Testis (tissue), 3 donors: ENCODE results near the gene ZNF281. TPM values are rescaled to one million over a fixed set of nuclear protein-coding genes. Genes with fewer than 3 reads are reported as not detected.

Source experiments
- DNase-seq: peaks from one replicate; pipeline ENCODE4 v3.0.0-alpha.2; 2019
- H3K27ac ChIP-seq, 2 donors: fragments of 200-600 bp; sonication (generic); one replicate each; pipeline ENCODE4 v1.5.1; 2019
- H3K27me3 ChIP-seq: fragments of 200-600 bp; sonication (generic); one replicate; pipeline ENCODE4 v1.5.1; 2019
- H3K36me3 ChIP-seq: fragments of 200-600 bp; sonication (generic); one replicate; pipeline ENCODE4 v1.5.1; 2017; ENCODE audit warnings: low read depth; ENCODE audit errors: missing control alignments
- H3K4me1 ChIP-seq: fragments of 200-600 bp; sonication (generic); one replicate; pipeline ENCODE4 v1.5.1; 2019
- H3K4me3 ChIP-seq, 2 donors: fragments of 200-600 bp; sonication (generic); one replicate each; pipeline ENCODE4 v1.5.1; 2017 to 2019
- H3K9me3 ChIP-seq: fragments of 200-600 bp; sonication (generic); one replicate; pipeline ENCODE4 v1.5.1; 2017
- POLR2A ChIP-seq: fragments of 450-650 bp; IDR thresholded peaks from one replicate; pipeline ENCODE4 v1.6.1; 2017; ENCODE audit warnings: antibody characterized with exemption, mild to moderate bottlenecking, moderate library complexity
- WGBS, 2 donors: methylation state at CpG; one replicate each; pipeline ENCODE4 v1.1.5; 2018; 5-methylcytosine and 5-hydroxymethylcytosine counted together
- intact Hi-C: fragments of 100-400 bp; cut with DNase I; formaldehyde crosslinking; loops from one replicate; pipeline ENCODE4 v1.15.1; 2023; ENCODE audit warnings: low total_unique reads
- polyA plus RNA-seq: library from polyadenylated mRNA; stranded (reverse); fragments of 350-450 nt; fragmentation: Illumina TruSeq; extraction: RNeasy Lipid Tissue Mini Kit (QIAGEN cat#74804); gene quantifications from one replicate; pipeline ENCODE4 v1.2.3, GENCODE V29; 2014; ENCODE audit warnings: low read depth, low replicate concordance; ENCODE audit not compliant: insufficient read depth
- total RNA-seq, 2 donors: library from RNA; depleted of rRNA; stranded (reverse); fragments of >200 nt; gene quantifications; one replicate each; pipeline ENCODE4 v1.2.3, GENCODE V29; 2016
- TF ChIP-seq, protein P1 (sequence below), 3 experiments: fragments of 450-650 bp in 2 of 3; fragments of 200-600 bp in 1 of 3; sonication (generic) in 1 of 3; IDR thresholded peaks; one replicate each; pipeline ENCODE4 v1.5.1; 2016 to 2019; ENCODE audit warnings: antibody characterized with exemption in 3 of 3, mild to moderate bottlenecking in 2 of 3, moderate library complexity in 1 of 3

The ZNF281 gene
- total and polyA plus RNA-seq, 3 donors from 2014 or later, result 17.5 to 21.7 (median 18.0) TPM

DNA sequence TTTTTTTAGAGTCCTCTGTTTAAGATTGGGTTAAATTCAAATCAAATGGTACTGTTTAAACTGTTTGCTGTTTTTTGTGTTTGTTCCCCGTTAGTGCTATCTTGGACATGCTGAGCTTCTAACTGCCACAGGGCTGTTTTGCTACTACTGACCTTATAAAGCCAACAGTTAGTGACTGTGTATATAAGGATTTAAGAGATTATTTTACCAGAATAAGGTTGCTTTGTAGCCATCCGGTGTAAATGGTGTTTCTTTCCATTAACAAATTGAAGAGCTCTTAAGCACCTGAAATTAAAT is 37.0 kb downstream of the ZNF281 start:
- WGBS, 2 donors, result 42 to 49% methylated on average over 2 of the region's 2 CpGs

DNA sequence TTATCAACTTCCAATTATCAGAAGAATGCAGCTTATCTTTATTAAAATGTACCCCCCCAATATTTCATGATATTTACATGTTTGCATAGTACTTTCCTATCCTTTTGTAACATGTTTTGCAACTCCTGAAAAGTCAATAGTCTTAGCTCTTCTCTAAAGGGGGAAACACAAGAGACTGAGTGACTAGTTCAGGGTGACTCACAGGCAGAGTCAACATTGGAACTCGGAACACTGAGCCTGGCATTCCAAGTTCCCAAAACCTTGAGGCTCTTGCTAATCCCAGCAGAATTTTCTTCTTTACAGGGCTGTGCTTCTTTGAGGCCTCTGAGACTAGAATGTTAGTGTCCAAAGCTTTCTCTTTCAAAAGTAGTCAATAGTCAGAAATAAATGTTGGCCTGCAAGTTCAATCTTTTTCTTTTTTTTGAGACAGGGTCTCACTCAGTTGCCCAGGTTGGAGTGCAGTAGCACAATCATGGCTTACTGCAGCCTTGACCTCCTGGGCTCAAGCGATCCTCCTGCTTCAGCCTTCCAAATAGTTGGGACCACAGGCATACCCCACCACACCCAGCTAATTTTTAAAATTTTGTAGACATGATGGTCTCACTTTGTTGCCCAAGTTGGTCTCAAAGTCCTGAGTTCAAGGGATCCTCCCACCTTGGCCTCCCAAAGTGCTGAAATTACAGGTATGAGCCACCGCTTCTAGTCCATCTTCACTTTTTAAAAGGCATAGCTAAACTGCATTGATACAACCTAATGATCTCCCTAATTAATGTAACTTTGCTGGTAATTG is 37.5 kb downstream of the ZNF281 start:
- intact Hi-C loops, result no loop called here
- no peaks in the 10 kb centered on the region for H3K36me3 ChIP-seq
- H3K4me1 ChIP-seq, result no peaks in the 10 kb centered on the region
- no peaks in the 10 kb centered on the region for H3K27me3 ChIP-seq
- WGBS, 2 donors, result 91 to 94% methylated on average over 3 of the region's 3 CpGs
- H3K27ac ChIP-seq, result no peak overlapping the region
- DNase-seq, result no peak
- H3K9me3 ChIP-seq, result no peaks in the 10 kb centered on the region
- TF ChIP-seq, protein P1, sequence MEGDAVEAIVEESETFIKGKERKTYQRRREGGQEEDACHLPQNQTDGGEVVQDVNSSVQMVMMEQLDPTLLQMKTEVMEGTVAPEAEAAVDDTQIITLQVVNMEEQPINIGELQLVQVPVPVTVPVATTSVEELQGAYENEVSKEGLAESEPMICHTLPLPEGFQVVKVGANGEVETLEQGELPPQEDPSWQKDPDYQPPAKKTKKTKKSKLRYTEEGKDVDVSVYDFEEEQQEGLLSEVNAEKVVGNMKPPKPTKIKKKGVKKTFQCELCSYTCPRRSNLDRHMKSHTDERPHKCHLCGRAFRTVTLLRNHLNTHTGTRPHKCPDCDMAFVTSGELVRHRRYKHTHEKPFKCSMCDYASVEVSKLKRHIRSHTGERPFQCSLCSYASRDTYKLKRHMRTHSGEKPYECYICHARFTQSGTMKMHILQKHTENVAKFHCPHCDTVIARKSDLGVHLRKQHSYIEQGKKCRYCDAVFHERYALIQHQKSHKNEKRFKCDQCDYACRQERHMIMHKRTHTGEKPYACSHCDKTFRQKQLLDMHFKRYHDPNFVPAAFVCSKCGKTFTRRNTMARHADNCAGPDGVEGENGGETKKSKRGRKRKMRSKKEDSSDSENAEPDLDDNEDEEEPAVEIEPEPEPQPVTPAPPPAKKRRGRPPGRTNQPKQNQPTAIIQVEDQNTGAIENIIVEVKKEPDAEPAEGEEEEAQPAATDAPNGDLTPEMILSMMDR (IDR thresholded peaks at IDR 0.05), result no peak
- TF ChIP-seq POLR2A, result no peak
- H3K4me3 ChIP-seq, result no peak overlapping the region

More for the DNA sequence above, 37.0 kb downstream of the ZNF281 start:
- no peak overlapping the region for H3K4me3 ChIP-seq
- intact Hi-C loops, result no loop called here
- no peak for TF ChIP-seq POLR2A
- TF ChIP-seq, protein P1 (IDR thresholded peaks at IDR 0.05), result no peak
- no peaks in the 10 kb centered on the region for H3K27me3 ChIP-seq
- H3K9me3 ChIP-seq, result no peaks in the 10 kb centered on the region
- H3K4me1 ChIP-seq, result no peaks in the 10 kb centered on the region
- no peaks in the 10 kb centered on the region for H3K36me3 ChIP-seq
- DNase-seq, result no peak
- no peak overlapping the region for H3K27ac ChIP-seq

DNA sequence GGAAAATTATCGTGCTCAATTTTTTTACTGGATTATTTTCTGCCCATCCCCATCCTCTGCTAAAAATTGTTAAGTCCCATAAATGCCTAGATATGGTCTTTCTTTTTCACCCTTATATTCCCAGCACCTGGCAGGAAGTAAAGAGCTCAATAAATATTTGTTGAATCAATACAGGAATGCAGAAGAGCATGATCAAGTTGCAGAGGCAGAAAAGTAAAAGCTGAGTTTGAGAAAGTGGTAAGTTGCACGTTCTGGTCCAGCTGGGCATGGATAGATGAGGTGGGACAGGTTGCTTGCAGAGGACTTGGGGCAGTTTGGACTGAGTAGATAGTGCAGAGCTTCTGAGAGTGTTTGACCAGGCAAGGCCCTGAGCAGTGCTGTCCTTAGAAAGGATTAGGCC is 40.1 kb downstream of the ZNF281 start:
- H3K4me1 ChIP-seq, result no peaks in the 10 kb centered on the region
- H3K27ac ChIP-seq, result no peak overlapping the region
- H3K36me3 ChIP-seq, result no peaks in the 10 kb centered on the region
- no peaks in the 10 kb centered on the region for H3K9me3 ChIP-seq
- 79 to 89% methylated on average over 2 of the region's 2 CpGs for WGBS, 2 donors
- intact Hi-C loops, result no loop called here
- no peak for TF ChIP-seq POLR2A
- TF ChIP-seq, protein P1 (IDR thresholded peaks at IDR 0.05), result no peak
- H3K4me3 ChIP-seq, result no peak overlapping the region
- no peak for DNase-seq
- no peaks in the 10 kb centered on the region for H3K27me3 ChIP-seq

DNA sequence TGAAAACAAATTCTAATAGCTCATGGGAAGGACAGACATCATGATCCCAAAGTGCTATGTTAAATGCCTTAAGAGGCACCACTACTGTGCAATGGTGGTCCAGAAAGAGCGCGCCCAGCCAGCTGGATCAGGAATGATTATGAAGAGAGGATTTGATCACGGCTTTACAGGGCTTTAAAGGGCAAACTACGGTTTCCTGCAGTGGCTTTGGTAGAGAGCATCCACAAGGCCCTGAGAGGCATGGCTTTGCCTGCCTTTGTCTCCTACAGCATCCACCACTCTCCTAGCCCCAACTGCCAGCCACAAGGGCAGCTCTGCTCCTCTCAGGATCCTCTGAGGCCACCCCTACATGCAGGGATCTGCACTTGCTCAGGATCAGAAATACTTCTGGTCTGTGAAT is 40.7 kb downstream of the ZNF281 start:
- H3K27me3 ChIP-seq, result no peaks in the 10 kb centered on the region
- no peaks in the 10 kb centered on the region for H3K4me1 ChIP-seq
- no peaks in the 10 kb centered on the region for H3K36me3 ChIP-seq
- no peak for TF ChIP-seq POLR2A
- TF ChIP-seq, protein P1 (IDR thresholded peaks at IDR 0.05), result no peak
- H3K27ac ChIP-seq, result no peak overlapping the region
- WGBS, 2 donors, result 93 to 94% methylated on average over 4 of the region's 4 CpGs
- DNase-seq, result no peak
- H3K4me3 ChIP-seq, result no peak overlapping the region
- intact Hi-C loops, result no loop called here
- H3K9me3 ChIP-seq, result no peaks in the 10 kb centered on the region

DNA sequence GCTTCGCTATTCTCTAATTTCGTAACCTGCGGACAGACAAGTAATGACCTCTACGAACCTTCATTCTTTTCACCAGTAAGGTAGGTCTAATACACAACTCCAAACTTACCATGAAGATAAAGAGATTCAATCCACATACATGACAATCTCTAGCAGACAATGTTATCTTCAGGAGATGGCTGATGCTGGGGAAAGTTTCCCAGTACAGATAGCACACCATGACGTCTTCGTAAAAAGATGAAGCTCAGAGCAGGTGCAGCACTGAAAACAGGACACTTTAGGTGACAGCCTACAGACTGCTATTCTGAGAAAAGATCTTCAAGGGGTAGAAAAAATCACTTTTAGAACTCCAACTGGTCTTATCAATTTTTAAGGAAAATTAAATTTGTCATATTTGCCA is 41.3 kb downstream of the ZNF281 start:
- Histone ChIP-seq H3K27me3 (no peaks in the 10 kb centered on the region), H3K4me3 (no peak overlapping the region), H3K36me3 (no peaks in the 10 kb centered on the region), H3K4me1 (no peaks in the 10 kb centered on the region), H3K27ac (no peak overlapping the region), H3K9me3 (no peaks in the 10 kb centered on the region)
- TF ChIP-seq, protein P1 (IDR thresholded peaks at IDR 0.05), result no peak
- no peak for TF ChIP-seq POLR2A
- intact Hi-C loops, result no loop called here
- WGBS, 2 donors, result 84 to 87% methylated on average over 6 of the region's 6 CpGs
- DNase-seq, result no peak
